ENCODE data around the gene ZCCHC14. TPM values are rescaled to one million over a fixed set of nuclear protein-coding genes. Genes with fewer than 3 reads are reported as not detected.

ZCCHC14 gene
- total and polyA plus RNA-seq, 2 of the 13 experiments (the other 11 are each of a cell fraction or from before 2014, with no cell fraction given) = 12.4 to 12.5 TPM

DNA sequence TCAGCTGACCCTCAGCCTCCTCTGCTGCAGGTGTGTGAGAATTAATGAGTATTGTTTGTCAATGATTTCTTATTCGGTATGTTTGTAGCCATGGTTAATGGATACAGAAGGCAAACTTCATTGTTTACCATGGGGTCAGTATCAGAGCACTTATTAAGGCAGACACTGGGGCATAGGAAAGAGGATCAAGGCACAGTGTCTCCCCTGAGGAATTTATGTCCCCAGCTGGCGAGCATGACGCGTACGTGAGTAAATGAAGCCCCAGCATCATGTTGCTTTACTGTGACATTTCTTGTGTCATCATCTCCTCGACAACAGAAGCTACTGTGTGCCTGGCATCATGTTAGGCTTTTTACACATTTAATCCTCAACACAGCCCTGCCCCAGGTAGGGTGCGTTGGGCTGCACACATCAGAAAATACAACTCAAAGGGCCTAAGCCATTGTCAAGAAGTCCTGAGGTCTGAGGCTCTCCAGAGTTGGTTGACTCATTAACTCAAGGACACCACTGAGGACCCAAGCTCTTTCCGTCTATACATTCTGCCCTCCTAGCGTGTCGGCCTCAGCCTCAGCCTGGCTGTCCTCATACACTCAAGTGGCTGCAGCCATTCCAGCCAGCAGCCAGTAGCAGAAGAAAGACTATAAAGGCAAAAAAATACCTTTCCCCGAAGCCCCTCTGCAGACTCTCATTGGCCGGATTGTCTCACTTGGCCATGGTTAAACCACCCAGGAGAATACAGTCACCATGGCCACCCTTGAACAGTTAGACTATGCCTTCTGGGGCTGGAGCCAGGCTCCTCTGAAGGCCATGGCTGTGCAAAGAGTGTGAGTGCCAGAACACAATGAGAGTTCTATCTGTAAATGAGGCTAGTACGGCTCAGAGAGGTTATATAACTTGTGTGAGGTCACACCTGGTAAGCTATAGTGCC, 13.9 kb upstream of the ZCCHC14 start:
- H3K27me3 ChIP-seq (ENCODE audit: control insufficient read depth in 1 of 2, insufficient read depth in 2 of 2, low read length in 2 of 2) = 0 out of 5 replicates have a peak, but pooled peaks cover 0 to 2% of the 10 kb centered on the region in 2 experiments
- no TSS peak for BruUV-seq (replicated peaks)
- POLR2A ChIA-PET = interaction anchor here (0.9 to 2.1 kb wide), 7 partner anchors 9 to 123 kb away, joined by 3 to 10 read pairs (median 5); partner anchors contain the start of genes FBXO31 and ZCCHC14
- in situ Hi-C loops (cut with HindIII; ENCODE audit: extremely low pct_ligation_motif_present, low pct_unique_long_range_greater_than_20kb) (no loop called here), intact Hi-C loops (cut with micrococcal nuclease; ENCODE audit: unreplicated experiment) (no loop called here)
- H3K27ac ChIP-seq (ENCODE audit: extremely low read length, insufficient read depth, low read length) = peak overlapping the region; percentile 40
- DNase-seq (ENCODE audit: low spot score) = peak; percentile 78
- no peaks in the 10 kb centered on the region for H3K36me3 ChIP-seq (replicated peaks in 1 of 2; ENCODE audit: control insufficient read depth in 1 of 2, insufficient read depth in 2 of 2, low read length in 2 of 2)
- H3K4me1 ChIP-seq (ENCODE audit: insufficient read depth, low read length) = peaks cover 59% of the 10 kb centered on the region
- H3K4me2 ChIP-seq (ENCODE audit: low read depth, low read length) = peak overlapping the region; percentile 82
- CTCF ChIA-PET (ENCODE audit: low intra/inter-chr PET ratio, low total read pairs) = no interaction called here
- peak; percentile 89 for ATAC-seq
- H3K4me3 ChIP-seq (replicated peaks in 1 of 3; ENCODE audit: insufficient read depth in 1 of 3, low read depth in 2 of 3, low read length in 3 of 3) = peak overlapping the region; percentile 5 to 49 (median 8); a peak in 3 of 6 replicates
- WGBS (ENCODE audit: low lambda C conversion rate) = 5% methylated on average over 13 of the region's 13 CpGs
- FAIRE-seq = peak; percentile 63
- peak overlapping the region; percentile 19; the same call in 1 of the 2 replicates for H3K9ac ChIP-seq (ENCODE audit: insufficient read depth, low read depth, low read length)
- no peaks in the 10 kb centered on the region for H3K9me3 ChIP-seq (ENCODE audit: low read length)
- H3K79me2 ChIP-seq (ENCODE audit: insufficient read depth, low read length) = no peaks in the 10 kb centered on the region
- peak overlapping the region; percentile 28 for H2AFZ ChIP-seq (ENCODE audit: low read length)
- H4K20me1 ChIP-seq (ENCODE audit: insufficient read depth, low read length) = no peaks in the 10 kb centered on the region
- TF ChIP-seq BRCA1 (CRISPR knock-in tag; IDR thresholded peaks at IDR 0.05) = no peak
- peak; percentile 64 for TF ChIP-seq ZNF605 (CRISPR knock-in tag; IDR thresholded peaks at IDR 0.05)
- TF ChIP-seq ZNF839 (CRISPR knock-in tag; IDR thresholded peaks at IDR 0.05; ENCODE audit: borderline replicate concordance) = peak; percentile 69; the same call in 1 of the 2 replicates
- TF ChIP-seq GABPA (IDR thresholded peaks at IDR 0.05; ENCODE audit: low read depth, low read length) = no peak
- TF ChIP-seq GABPA (CRISPR knock-in tag; IDR thresholded peaks at IDR 0.05; ENCODE audit: low read depth) = no peak
- 0 out of 2 replicates have a peak, but pooled peaks have one; percentile 43 for TF ChIP-seq SMAD9 (CRISPR knock-in tag; IDR thresholded peaks at IDR 0.05)
- TF ChIP-seq PAXIP1 (CRISPR knock-in tag; conservative IDR thresholded peaks at IDR 0.05) = peak; percentile 53
- TF ChIP-seq, protein P1, sequence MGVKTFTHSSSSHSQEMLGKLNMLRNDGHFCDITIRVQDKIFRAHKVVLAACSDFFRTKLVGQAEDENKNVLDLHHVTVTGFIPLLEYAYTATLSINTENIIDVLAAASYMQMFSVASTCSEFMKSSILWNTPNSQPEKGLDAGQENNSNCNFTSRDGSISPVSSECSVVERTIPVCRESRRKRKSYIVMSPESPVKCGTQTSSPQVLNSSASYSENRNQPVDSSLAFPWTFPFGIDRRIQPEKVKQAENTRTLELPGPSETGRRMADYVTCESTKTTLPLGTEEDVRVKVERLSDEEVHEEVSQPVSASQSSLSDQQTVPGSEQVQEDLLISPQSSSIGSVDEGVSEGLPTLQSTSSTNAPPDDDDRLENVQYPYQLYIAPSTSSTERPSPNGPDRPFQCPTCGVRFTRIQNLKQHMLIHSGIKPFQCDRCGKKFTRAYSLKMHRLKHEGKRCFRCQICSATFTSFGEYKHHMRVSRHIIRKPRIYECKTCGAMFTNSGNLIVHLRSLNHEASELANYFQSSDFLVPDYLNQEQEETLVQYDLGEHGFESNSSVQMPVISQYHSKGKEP (CRISPR knock-in tag; IDR thresholded peaks at IDR 0.05) = no peak
- TF ChIP-seq ZNF574 (CRISPR knock-in tag; IDR thresholded peaks at IDR 0.05) = peak; percentile 23; the same call in 1 of the 2 replicates
- no peak for TF ChIP-seq ZNF33A (CRISPR knock-in tag; IDR thresholded peaks at IDR 0.05; ENCODE audit: borderline replicate concordance)
- TF ChIP-seq, protein P2, sequence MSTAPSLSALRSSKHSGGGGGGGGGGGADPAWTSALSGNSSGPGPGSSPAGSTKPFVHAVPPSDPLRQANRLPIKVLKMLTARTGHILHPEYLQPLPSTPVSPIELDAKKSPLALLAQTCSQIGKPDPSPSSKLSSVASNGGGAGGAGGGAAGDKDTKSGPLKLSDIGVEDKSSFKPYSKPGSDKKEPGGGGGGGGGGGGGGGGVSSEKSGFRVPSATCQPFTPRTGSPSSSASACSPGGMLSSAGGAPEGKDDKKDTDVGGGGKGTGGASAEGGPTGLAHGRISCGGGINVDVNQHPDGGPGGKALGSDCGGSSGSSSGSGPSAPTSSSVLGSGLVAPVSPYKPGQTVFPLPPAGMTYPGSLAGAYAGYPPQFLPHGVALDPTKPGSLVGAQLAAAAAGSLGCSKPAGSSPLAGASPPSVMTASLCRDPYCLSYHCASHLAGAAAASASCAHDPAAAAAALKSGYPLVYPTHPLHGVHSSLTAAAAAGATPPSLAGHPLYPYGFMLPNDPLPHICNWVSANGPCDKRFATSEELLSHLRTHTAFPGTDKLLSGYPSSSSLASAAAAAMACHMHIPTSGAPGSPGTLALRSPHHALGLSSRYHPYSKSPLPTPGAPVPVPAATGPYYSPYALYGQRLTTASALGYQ (CRISPR knock-in tag; IDR thresholded peaks at IDR 0.05) = no peak
- peak; percentile 87 for TF ChIP-seq ZNF430 (CRISPR knock-in tag; IDR thresholded peaks at IDR 0.05)
- TF ChIP-seq ZNF446 (CRISPR knock-in tag; IDR thresholded peaks at IDR 0.05) = no peak

Data from HepG2 (cell line).